Measurements from ENCODE around the gene KLHL20.
"Not testable (repeated sequence)": the region's sequence is repeated elsewhere in the genome, so short reads cannot be mapped to it uniquely, and the experiment has no call there.

The KLHL20 gene

DNA sequence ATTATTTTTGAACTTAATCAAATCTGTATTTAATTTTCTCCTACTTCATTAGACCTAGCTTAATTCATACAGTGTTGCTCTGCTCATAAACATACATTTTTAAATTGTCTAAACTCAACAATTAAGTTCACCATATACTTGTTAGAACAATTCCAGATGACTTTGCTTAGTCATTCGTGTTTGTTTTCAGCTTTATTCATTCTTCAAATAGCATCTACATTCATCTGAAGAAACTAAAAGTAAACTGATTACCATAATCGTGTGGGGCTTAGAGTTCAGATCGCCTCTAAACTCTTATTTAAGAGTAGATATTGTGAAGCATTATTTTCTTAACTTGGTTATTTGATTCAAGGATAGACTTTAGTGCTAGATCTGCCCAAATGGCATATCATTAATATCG is 34.4 kb downstream of the KLHL20 start:
- DNase-seq (ENCODE audit: low read depth, low spot score): no peak

DNA sequence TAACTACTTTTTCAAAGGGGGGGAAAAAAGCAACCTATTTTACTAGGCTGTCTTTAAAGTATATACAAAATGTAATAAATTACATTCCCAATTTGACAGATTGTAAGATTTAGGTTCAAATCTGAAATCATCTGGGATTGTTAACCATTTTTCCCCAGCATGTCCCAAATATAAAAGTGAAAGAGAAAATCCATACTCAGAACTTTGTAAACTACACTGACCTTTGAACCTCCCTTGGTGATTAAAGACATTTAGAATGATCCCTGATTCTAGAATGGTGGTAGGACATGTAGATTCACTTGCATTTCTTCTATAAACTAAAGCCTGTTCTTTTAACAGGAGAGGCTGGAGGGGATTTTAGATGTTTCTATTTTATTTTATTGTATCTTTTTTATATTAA is 39.0 kb downstream of the KLHL20 start:
- no peak for DNase-seq (ENCODE audit: low read depth, low spot score)

DNA sequence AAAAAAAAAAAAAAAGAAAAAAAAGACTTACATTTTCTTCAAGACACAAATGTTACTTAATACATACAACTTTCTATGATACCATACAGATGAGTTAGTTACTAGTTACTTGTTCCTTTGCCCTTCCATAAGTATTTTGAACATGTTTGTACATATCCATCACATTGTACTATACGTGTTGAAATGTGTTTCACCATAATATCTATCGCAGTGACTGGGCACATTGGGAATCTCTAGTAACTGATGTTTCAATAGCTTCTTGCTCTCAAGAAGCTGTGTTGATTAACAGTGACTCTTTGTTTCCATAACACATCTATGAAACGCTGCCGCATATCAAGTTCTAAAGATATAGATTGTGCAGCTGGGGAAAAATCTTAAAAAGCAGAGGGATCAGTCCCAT is 42.9 kb downstream of the KLHL20 start:
- DNase-seq (ENCODE audit: low read depth, low spot score): no peak

DNA sequence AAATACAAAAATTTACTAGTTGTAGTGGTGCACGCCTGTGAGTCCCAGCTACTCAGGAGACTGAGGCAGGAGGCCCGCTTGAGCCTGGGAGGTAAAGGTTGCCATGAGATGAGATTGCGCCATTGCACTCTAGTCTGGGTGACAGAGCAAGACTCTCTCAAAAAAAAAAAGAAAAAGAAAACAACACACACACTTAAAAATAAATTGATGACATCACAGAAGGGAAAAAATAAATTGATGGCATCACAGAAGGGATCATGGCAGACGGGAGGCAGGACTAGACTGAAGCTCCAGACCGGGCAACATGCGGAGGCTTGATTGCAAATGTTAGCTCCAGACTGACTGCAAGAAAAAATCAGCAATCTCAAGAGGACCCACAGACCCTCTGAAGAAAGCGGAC is 43.3 kb downstream of the KLHL20 start:
- no peak for DNase-seq (ENCODE audit: low read depth, low spot score)

DNA sequence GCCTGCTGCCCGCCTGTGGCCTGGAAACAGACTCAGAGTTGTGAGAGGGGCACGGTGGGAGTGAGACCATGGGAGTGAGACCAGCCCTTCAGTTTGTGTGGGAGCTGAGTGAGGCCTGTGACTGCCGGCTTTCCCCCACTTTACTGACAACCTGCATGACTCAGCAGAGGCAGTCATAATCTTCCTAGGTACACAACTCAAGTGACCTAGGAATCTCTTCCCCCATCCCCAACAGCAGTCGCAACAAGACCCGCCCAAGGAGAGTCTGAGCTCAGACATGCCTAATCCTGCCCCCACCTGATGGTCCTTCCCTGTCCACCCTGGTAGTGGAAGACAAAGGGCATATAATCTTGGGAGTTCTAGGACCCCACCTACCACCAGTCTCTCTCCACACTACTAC is 44.2 kb downstream of the KLHL20 start:
- DNase-seq (ENCODE audit: low read depth, low spot score): no peak

DNA sequence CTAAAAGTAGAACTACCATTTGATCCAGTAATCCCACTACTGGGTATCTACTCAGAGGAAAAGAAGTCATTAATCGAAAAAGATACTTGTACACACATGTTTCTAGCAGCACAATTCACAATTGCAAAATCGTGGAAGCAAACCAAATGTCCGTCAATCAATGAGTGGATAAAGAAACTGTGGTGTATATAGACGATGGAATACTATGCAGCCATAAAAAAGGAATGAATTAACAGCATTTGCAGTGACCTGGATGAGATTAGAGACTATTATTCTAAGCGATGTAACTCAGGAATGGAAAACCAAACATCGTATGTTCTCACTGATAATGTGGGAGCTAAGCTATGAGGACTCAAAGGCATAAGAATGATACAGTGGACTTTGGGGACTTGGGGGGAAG is 49.5 kb downstream of the KLHL20 start:
- DNase-seq (ENCODE audit: low read depth, low spot score): not testable (repeated sequence)

DNA sequence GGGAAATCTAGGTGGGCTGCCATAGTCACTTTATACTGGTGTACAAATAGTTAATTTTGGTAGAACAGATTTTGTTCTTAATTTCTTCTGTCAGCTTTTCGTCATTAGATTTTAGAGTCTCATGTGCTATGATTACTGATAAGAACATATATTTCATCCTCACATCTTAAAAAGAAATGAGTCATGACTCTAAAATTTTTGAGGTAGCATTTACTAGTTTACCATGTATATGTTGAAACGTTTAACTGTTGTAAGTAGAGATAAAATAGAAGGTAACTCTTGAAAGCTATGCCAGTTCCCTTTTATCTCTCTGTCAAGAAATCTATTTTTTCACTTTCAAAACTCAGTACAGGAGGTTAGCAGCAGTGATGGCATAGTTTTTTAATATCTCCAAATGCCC is 53.4 kb downstream of the KLHL20 start:
- DNase-seq (ENCODE audit: low read depth, low spot score): no peak

DNA sequence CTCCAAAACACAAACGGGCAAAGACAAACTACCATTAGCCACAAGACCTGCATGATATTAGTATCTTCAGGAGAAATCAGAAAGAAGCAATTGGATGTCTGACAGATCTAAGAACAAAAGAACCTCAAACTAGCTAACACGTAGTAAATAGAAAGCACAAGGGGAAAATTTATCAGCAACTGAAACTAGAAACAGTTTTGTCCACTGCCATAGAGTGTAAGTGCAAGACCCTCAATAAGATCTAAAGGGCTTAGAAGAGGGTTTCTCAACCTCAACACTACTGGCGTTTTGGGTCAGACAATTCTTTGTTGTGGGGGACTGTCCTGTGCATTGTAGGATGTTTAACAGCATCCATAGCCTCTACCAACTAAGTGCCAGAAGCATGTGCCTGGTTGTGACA is 54.0 kb downstream of the KLHL20 start:
- no peak for DNase-seq (ENCODE audit: low read depth, low spot score)

DNA sequence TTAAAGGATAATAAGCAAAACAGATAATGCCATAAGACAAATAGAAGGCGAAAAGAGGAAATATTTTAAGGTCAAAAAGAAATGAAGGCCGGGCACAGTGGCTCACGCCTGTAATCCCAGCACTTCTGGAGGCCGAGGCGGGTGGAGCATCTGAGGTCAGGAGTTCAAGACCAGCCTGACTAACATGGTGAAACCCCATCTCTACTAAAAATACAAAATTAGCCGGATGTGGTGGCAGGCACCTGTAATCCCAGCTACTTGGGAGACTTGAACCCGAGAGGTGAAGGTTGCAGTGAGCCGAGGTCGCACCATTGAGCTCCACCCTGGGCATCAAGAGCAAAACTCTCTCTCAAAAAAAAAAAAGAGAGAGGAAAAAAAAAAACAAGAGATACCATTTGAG is 55.5 kb downstream of the KLHL20 start:
- DNase-seq (ENCODE audit: low read depth, low spot score): not testable (repeated sequence)

DNA sequence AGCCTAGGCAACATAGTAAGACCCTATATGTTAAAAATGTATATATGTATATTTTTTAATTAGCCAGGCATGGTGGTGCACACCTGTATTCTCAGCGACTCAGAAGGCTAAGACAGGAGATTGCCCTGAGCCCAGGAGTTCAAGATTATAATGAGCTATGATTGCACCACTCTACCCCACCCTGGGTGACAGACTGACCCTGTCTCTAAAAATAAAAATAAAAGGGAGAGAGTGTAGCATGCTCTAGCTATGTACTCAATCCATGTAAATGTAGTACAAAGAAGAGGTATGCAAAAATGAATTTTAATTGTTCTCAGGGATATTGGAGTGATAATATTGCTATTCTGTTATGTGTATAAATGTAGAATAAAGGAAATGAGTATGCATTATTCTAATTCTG is 56.8 kb downstream of the KLHL20 start:
- DNase-seq (ENCODE audit: low read depth, low spot score): no peak

DNA sequence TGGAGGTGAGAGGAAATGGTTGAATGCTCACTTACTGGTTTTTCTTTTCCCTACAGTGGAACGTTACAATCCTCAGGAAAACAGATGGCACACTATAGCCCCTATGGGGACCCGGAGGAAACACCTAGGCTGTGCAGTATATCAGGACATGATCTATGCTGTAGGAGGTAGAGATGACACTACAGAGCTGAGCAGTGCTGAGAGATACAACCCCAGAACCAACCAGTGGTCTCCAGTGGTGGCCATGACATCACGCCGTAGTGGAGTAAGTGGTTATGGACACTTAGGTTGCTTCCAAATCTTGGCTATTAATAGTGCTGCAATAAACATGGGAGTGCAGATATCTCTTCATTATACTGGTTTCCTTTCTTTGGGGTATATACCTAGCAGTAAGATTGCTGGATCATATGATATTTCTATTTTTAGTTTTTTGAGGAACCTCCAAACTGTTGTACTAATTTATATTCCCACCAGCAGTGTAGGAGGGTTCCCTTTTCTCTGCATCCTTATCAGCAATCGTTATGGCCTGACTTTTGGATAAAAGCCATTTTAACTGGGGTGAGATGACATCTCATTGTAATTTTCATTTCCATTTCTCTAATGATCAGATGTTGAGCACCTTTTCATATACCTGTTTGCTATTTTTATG is 60.9 kb downstream of the KLHL20 start:
- no peak for DNase-seq (ENCODE audit: low read depth, low spot score)

DNA sequence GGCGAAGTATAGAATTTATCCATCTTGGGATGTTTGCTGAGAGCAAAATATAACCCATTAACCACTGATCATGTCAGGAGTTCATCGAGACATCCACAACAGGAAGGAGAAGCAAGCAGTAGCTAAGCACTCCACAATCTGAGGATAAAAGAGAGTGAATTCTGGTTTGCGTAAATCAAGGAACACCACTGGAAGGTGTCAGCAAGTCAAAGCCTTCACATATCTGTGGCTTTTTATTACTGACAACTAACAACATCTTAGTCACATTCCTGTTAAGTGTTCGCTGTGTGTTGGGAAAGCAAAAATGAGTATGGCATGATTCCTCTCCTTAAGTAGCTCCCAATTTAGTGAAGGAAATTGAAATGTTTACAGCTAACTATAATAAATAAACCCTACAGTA is 65.2 kb downstream of the KLHL20 start:
- DNase-seq (ENCODE audit: low read depth, low spot score): no peak

DNA sequence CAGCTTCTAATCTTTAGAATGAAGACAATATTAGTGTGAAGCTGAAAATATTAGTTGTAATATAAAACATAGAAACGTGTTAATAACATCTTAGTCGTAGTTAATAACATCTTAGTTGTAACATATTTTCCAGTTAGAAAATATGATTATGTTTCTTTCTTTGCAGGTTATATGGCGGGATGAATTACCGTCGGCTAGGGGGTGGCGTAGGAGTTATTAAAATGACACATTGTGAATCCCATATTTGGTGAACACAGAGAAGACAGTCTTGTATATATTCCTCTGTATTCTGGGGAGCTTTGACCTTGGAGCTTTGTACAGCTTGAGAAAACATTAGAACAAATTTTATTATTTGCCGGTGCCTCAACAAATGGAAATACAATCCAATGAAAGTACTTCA is 70.2 kb downstream of the KLHL20 start:
- no peak for DNase-seq (ENCODE audit: low read depth, low spot score)

DNA sequence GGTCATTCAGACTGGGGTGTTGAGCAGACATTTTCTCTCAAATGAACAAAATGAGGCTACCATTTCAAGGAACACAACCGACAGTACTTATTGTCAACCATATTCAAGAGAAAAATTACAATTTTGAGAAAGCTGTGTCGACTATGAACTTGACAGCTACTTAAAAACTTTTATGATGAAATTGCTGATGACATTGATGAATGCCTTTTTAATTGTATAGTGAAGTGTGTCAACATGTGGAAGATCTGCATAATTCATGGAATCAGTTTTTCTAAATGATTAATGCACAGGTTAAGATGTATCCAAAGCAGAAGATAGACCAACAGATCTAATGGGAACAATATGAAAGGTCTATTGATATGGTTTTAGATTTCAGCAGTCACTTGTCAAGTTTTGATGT is 75.1 kb downstream of the KLHL20 start:
- no peak for DNase-seq (ENCODE audit: low read depth, low spot score)

DNA sequence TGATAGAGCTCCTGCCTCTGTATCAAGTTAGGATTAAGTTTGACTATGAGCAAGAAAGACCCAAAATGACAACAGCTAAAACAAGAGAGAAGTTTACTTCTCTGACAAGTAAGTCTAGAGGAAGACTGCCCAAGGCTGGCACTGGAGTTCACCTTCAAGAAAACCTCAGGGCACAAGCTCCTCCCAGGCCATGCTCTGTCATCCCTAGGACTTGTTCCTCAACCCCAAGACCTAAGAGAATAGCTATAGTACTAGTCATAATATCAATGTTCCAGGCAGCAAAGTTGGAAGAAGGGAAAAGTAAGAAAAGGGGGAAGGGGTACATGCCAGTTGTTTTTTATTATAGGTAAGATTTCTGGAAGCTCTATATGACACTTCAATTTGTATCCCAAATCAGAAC is 83.3 kb downstream of the KLHL20 start:
- DNase-seq (ENCODE audit: low read depth, low spot score): no peak

DNA sequence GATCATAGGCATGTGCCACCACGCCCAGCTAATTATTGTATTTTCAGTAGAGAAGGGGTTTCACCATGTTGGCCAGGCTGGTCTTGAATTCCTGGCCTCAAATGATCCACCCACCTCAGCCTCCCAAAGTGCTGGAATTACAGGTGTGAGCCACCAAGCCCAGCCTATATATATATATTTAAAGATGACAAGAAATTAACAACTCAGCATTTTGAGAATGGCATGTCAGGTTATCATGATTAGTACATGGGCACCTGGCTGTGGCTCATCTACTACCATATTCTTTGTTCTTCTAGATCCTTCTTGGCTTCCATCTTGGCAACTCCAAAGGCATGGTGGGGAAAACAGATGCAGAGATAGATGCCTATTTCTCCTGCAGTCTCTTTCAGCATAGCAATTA is 85.2 kb downstream of the KLHL20 start:
- not testable (repeated sequence) for DNase-seq (ENCODE audit: low read depth, low spot score)

DNA sequence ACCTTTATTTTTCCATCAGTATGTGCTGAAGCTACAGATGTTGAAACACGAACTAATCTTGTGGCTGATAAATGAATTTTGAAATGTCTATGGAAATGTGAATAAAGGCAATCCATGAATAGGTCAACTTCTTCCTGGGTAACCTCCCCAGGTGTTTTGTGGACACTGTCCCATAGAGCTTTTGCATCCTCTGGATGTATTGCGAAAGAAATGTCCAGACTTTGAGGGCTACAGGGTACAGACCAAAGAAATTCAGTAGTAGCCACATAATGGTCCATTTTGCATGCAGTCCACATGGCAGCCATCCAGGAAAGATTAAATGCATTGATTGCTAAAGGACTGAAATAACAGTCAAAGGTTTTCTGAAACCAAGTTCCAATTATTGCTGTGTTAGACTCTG is 88.2 kb downstream of the KLHL20 start:
- no peak for DNase-seq (ENCODE audit: low read depth, low spot score)

DNA sequence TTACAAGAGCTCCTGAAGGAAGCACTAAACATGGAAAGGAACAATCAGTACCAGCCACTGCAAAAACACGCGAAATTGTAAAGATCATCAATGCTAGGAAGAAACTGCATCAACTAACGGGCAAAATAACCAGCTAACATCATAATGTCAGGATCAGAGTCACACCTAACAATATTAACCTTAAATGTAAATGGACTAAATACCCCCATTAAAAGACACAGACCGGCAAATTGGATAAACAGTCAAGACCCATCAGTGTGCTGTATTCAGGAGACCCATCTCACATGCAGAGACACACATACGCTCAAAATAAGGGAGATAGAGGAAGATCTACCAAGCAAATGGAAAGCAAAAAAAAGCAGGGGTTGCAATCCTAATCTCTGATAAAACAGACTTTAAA is 98.9 kb downstream of the KLHL20 start:
- not testable (repeated sequence) for DNase-seq (ENCODE audit: low read depth, low spot score)

DNA sequence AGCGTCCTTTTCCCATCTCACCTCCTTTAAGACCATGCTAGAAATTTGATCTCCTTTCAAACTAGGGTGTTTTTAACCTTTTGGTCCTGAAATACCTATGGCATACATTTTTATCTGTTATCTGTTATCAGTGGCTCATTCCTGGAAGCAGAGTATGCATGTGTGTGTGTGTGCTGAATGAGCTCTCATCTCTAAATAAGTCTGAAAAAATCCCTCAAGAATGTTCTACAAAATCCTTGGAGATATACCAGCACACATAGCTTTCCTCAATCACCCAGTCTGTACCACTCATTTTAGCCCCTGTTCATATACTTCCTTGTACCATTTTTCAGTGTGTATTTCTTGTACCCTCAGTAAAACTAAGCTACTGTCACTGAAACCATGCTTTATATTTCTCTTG is 103.7 kb downstream of the KLHL20 start:
- no peak for DNase-seq (ENCODE audit: low read depth, low spot score)

DNA sequence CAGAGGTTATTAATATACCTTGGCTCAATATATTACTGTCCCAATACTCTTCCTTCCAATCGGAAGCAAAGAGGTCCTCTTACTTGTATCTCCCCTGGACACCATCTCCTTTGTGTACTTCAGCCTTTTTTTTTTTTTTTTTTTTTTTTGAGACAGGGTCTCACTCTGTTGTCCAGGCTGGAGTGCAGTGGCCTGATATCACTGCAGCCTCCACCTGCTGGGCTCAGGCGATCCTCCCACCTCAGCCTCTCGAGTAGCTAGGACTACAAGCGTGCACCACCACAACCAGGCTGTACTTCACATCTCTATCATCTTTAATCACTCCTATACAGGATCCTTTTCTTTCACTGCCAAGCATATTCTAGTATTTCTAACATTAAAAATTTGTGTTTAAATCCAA is 106.9 kb downstream of the KLHL20 start:
- no peak for DNase-seq (ENCODE audit: low read depth, low spot score)

DNA sequence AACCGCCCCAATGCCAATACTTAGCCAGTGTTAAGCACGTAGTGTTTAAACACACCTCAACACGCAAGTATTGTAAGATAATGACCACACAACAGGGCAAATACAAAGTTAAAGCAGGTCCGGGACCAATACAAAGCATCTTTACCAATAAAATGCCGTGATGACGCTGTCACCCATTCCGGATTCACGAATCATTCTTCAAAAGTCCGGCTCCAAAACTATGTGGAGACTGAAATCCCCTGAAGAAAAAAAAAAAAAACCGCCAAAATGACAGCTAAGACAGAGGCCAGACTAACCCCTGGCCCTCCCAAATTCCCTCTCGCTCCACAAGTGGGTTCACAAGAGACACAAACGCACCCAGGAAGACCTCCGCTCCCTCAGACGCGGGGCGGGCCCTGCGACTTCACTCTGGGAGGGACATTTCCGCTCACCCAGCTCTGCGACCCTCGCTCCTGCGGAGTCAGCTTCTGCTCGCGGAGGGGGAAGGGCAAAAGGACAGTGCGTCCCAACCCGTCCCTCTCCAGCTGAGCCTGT is 109.1 kb downstream of the KLHL20 start:
- DNase-seq (ENCODE audit: low read depth, low spot score): peak; percentile 3

DNA sequence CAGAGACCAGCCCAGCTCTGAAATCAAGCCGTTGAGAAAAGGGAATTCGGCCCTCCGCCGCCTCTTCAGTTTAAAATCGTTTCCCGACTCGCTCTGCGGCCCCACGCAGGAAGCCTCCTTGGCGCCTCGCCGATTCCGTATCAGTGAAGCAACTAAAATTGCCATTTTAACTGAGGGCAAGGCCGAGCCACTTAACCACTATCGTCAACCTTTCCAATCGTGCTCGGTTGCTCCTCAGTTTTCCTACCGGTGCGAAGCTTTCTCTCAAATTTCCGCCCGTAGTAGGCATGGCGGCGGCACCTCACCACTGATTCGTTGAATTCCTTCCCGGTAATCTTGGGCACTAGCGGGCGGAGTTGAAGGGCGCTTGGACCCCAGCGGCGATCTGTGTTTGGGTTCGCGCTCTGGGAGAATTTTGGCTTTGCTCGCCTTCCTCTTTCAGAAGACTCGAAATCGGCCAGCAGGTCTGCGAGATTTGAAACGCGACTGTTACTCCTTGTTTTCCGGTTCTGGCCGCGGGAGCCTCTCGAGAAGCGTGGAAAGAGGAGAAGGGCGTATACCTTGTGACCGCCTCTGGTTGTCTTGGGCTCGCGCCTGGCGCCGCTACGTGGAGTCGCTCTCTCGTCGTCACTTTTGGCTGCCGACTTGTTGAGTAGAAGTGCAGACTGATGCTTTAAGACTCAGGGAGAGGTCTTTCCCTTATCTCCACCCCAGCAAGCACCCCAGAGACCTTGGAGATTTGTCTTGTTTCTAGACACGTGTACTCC is 109.7 kb downstream of the KLHL20 start, which contains the start of the genes CENPL and DARS2:
CENPL (minus strand) TSS at position 569 of the 767 bp plus-strand sequence. CDS start 13,584 bp downstream, outside the sequence.
DARS2 (plus strand) TSS at position 359 of the 767 bp plus-strand sequence. CDS start 557 bp downstream, outside the sequence.
- peak; percentile 95 for DNase-seq (ENCODE audit: low read depth, low spot score)

DNA sequence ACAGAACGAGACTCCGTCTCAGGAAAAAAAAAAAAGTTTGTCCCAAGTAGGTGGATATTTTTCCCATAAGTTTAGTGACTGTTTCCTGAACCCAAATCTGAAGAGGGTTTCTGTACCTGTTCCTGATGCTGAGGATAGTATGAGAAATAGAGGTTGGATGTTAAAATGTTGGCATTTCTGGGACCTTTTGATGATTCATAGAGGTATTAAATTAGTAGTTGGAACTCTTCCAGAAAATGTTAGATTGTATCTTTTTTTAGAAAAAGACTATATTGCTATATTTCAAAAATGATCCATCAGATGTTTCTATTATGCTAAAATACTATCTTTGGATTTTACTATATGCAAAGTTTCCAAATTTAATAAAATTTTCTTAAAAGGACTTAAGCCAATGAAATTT is 112.8 kb downstream of the KLHL20 start:
- DNase-seq (ENCODE audit: low read depth, low spot score): no peak
